ENCODE measurements around the gene UGT1A1.

Gene UGT1A1

GRCh38 chr2:233758141-233758540 is 1.9 kb upstream of the UGT1A1 start:
- no peak overlapping the region for H3K27ac Mint-ChIP-seq
- TF ChIP-seq, protein P1, sequence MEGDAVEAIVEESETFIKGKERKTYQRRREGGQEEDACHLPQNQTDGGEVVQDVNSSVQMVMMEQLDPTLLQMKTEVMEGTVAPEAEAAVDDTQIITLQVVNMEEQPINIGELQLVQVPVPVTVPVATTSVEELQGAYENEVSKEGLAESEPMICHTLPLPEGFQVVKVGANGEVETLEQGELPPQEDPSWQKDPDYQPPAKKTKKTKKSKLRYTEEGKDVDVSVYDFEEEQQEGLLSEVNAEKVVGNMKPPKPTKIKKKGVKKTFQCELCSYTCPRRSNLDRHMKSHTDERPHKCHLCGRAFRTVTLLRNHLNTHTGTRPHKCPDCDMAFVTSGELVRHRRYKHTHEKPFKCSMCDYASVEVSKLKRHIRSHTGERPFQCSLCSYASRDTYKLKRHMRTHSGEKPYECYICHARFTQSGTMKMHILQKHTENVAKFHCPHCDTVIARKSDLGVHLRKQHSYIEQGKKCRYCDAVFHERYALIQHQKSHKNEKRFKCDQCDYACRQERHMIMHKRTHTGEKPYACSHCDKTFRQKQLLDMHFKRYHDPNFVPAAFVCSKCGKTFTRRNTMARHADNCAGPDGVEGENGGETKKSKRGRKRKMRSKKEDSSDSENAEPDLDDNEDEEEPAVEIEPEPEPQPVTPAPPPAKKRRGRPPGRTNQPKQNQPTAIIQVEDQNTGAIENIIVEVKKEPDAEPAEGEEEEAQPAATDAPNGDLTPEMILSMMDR (IDR thresholded peaks at IDR 0.05; ENCODE audit: unreplicated experiment in 3 of 3) = no peak
- no peaks in the 10 kb centered on the region for H3K36me3 Mint-ChIP-seq (ENCODE audit: low read depth)
- no peaks in the 10 kb centered on the region for H3K9me3 Mint-ChIP-seq
- H3K27me3 Mint-ChIP-seq (ENCODE audit: low read depth) = peaks cover 9% of the 10 kb centered on the region
- no peaks in the 10 kb centered on the region for H3K4me1 Mint-ChIP-seq
- H3K4me3 Mint-ChIP-seq = no peak overlapping the region

DNA sequence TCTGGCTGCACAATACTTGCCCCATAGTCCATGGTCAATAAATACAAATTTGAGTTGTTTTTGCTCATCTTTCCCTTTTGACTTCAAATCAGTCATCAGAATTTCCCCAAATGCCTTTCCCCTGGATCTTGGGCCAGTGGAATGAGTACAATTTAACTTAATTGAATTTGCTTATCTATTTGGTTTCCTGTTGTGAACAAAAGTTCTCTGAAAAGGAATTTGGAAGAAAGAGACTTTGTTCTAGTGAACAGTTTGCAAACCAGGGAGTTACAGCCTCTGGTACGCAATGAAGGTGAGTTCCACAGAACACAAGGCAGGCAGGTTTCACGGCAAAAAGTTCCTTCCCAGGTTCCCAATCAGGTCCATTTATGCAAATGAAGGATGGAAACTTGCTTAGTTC is 1.2 kb upstream of the UGT1A1 start:
- peaks cover 9% of the 10 kb centered on the region for H3K27me3 Mint-ChIP-seq (ENCODE audit: low read depth)
- no peaks in the 10 kb centered on the region for H3K4me1 Mint-ChIP-seq
- H3K36me3 Mint-ChIP-seq (ENCODE audit: low read depth) = no peaks in the 10 kb centered on the region
- H3K9me3 Mint-ChIP-seq = no peaks in the 10 kb centered on the region
- TF ChIP-seq, protein P1 (IDR thresholded peaks at IDR 0.05; ENCODE audit: unreplicated experiment in 3 of 3) = no peak
- H3K27ac Mint-ChIP-seq = no peak overlapping the region
- no peak overlapping the region for H3K4me3 Mint-ChIP-seq

- H3K27me3 Mint-ChIP-seq (ENCODE audit: low read depth) = peaks cover 9% of the 10 kb centered on the region
- no peaks in the 10 kb centered on the region for H3K36me3 Mint-ChIP-seq (ENCODE audit: low read depth)
- H3K9me3 Mint-ChIP-seq = no peaks in the 10 kb centered on the region
- TF ChIP-seq, protein P1 (IDR thresholded peaks at IDR 0.05; ENCODE audit: unreplicated experiment in 3 of 3) = no peak
- no peak overlapping the region for H3K27ac Mint-ChIP-seq
- no peak overlapping the region for H3K4me3 Mint-ChIP-seq
- H3K4me1 Mint-ChIP-seq = no peaks in the 10 kb centered on the region
These were observed 1.1 kb downstream of the UGT1A1 start for GRCh38 chr2:233761040-233761769.

GRCh38 chr2:233764264-233764663 is 4.2 kb downstream of the UGT1A1 start:
- H3K27ac Mint-ChIP-seq = no peak overlapping the region
- no peaks in the 10 kb centered on the region for H3K9me3 Mint-ChIP-seq
- H3K4me3 Mint-ChIP-seq = no peak overlapping the region
- TF ChIP-seq, protein P1 (IDR thresholded peaks at IDR 0.05; ENCODE audit: unreplicated experiment in 3 of 3) = no peak
- no peaks in the 10 kb centered on the region for H3K36me3 Mint-ChIP-seq (ENCODE audit: low read depth)
- no peaks in the 10 kb centered on the region for H3K4me1 Mint-ChIP-seq
- H3K27me3 Mint-ChIP-seq (ENCODE audit: low read depth) = peaks cover 5% of the 10 kb centered on the region

GRCh38 chr2:233764761-233765160 is 4.7 kb downstream of the UGT1A1 start:
- Mint-ChIP-seq H3K27ac (no peak overlapping the region), H3K9me3 (no peaks in the 10 kb centered on the region), H3K36me3 (ENCODE audit: low read depth) (no peaks in the 10 kb centered on the region), H3K27me3 (ENCODE audit: low read depth) (peaks cover 5% of the 10 kb centered on the region), H3K4me3 (no peak overlapping the region), H3K4me1 (no peaks in the 10 kb centered on the region)
- TF ChIP-seq, protein P1 (IDR thresholded peaks at IDR 0.05; ENCODE audit: unreplicated experiment in 3 of 3) = no peak

DNA sequence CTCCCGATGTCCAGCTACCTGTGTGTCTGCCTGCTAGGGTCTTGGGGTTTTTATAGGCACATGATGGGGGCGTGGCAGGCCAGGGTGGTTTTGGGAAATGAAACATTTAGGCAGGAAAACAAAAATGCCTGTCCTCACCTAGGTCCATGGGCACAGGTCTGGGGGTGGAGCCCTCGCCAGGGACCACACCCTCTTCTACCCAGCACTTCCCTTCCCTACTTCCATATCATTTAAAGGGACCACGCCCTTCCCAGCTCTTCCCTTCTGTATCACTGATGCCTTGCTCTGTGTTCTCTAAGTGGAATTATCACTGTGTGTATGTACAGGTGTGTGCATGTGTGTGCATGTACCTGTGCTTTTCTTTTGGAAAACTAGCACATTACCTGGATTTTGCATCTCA is 6.3 kb downstream of the UGT1A1 start:
- Mint-ChIP-seq H3K4me1 (no peaks in the 10 kb centered on the region), H3K9me3 (no peaks in the 10 kb centered on the region), H3K36me3 (ENCODE audit: low read depth) (no peaks in the 10 kb centered on the region), H3K27ac (no peak overlapping the region), H3K27me3 (ENCODE audit: low read depth) (no peaks in the 10 kb centered on the region), H3K4me3 (no peak overlapping the region)
- TF ChIP-seq, protein P1 (IDR thresholded peaks at IDR 0.05; ENCODE audit: unreplicated experiment in 3 of 3) = no peak

Data from nephron (organoid).